Tibial nerve (tissue), 4 donors: ENCODE results near the gene TMEM82.

Experiments used
- CTCF ChIP-seq, 5 experiments: fragments of 200-600 bp in 3 of 5; fragments of 450-650 bp in 2 of 5; sonication (generic) in 3 of 5; IDR thresholded peaks; one replicate each; pipeline ENCODE4 v1.5.1; 2016 to 2019; ENCODE audit warnings: antibody characterized with exemption in 5 of 5, mild to moderate bottlenecking in 3 of 5, moderate library complexity in 2 of 5
- EP300 ChIP-seq, 2 donors: sonication (generic); formaldehyde crosslinking; IDR thresholded peaks; one replicate each; pipeline ENCODE4 v1.6.1; 2017; ENCODE audit warnings: antibody characterized with exemption in 2 of 2, mild to moderate bottlenecking in 1 of 2

DNA sequence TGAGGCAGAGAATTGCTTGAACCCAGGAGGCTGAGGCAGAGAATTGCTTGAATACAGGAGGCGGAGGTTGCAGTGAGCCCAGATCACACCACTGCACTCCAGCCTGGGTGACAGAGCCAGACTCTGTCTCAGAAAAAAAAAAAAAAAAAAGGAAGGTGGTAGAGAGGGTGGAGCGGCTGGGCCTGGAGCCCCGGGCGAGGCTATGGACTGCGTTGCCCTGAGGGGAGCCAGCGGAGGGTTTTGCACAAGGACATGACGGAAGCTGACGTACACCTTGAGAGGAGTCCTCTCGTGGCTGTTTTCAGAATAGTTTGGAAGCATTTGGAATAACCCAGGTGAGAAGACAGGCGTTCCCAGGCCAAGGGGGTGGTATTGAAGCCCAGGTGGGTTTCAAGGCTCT is 9.4 kb downstream of the TMEM82 start:
- TF ChIP-seq CTCF (IDR thresholded peaks at IDR 0.05) = no peak
- no peak for TF ChIP-seq EP300 (IDR thresholded peaks at IDR 0.05)
